ENCODE measurements around the gene UGDH. TPM values are rescaled to one million over a fixed set of nuclear protein-coding genes. Genes with fewer than 3 reads are reported as not detected.

UGDH gene
- total and polyA plus RNA-seq, 9 of the 15 experiments (the other 6 are each of a cell fraction or from before 2014, with no cell fraction given): 5.5 to 21.7 (median 16.2) TPM

DNA sequence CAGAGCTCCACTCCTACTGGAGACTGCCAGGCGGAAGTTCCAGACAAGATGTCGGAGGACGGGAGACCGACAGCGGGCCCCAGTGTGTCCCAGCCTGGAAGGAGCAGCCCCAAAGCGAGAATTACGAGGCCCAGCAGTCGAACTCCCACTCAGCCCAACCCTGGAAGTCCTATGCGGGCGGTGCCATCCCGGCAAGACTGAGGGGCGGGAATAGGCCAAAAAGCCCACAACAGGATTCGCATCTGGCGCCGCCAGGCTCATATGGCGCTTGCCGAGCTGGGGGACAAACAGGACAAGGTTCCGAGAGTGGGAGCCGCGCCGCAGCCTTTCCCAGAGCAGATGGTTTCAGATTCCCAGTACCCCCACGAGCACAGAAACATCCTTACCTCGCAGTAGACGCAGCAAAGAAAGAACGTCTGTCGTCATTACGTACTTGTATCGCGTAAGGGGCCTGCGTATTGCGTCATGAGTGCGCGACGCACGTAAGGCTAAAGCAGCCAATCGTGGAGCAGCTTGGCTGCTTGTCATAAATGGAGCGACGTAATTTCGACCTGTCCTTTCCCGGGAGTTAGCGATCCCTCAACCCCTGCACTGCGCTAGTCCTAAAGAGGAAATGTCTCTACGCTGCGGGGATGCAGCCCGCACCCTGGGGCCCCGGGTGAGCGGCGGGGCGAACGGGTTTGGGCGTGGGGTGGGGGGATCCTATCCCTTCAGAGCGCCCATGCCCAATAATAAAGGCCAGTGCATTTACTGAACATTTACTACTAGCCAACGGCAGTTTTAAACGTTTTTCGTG is 68.5 kb downstream of the UGDH start, which contains the start of the genes LIAS and RPL9 (continued):
- TF ChIP-seq CHD4 (IDR thresholded peaks at IDR 0.05; ENCODE audit: insufficient read depth, insufficient replicate concordance, low read depth, low read length, poor library complexity, severe bottlenecking): no peak
- TF ChIP-seq MBD2 (IDR thresholded peaks at IDR 0.05; ENCODE audit: borderline replicate concordance, low read depth): peak; percentile 95
- TF ChIP-seq TRIM24 (IDR thresholded peaks at IDR 0.05): peak in 1 of 2 experiments; percentile 49; a peak in 2 of 4 replicates
- TF ChIP-seq ZC3H11A (IDR thresholded peaks at IDR 0.05; ENCODE audit: low read depth, low read length): no peak
- TF ChIP-seq TEAD1 (CRISPR knock-in tag; IDR thresholded peaks at IDR 0.05): no peak; a peak in 2 of 4 replicates
- TF ChIP-seq ATF6 (CRISPR knock-in tag; IDR thresholded peaks at IDR 0.05): no peak; the same call in 1 of the 2 replicates
- no peak for TF ChIP-seq HNRNPH1 (optimal IDR thresholded peaks at IDR 0.05; ENCODE audit: low read depth, low read length)
- TF ChIP-seq ZNF764 (CRISPR knock-in tag; IDR thresholded peaks at IDR 0.05; ENCODE audit: low read depth): no peak
- peak in 1 of 2 experiments; percentile 8 for TF ChIP-seq AFF1 (IDR thresholded peaks at IDR 0.05; ENCODE audit: low read depth in 1 of 2, partially characterized antibody in 2 of 2)
- no peak for TF ChIP-seq RBM17 (IDR thresholded peaks at IDR 0.05; ENCODE audit: borderline replicate concordance, low read depth, low read length)
- peak; percentile 53 to 87 (median 67) for TF ChIP-seq YY1 (IDR thresholded peaks at IDR 0.05; ENCODE audit: borderline replicate concordance in 1 of 3, control insufficient read depth in 1 of 3, extremely low read depth in 1 of 3, insufficient read depth in 3 of 3, insufficient read length in 1 of 3, insufficient replicate concordance in 2 of 3, low read depth in 1 of 3, low read length in 2 of 3)
- no peak for TF ChIP-seq PYGO2 (tag; IDR thresholded peaks at IDR 0.05)
- TF ChIP-seq GTF2E2 (tag; IDR thresholded peaks at IDR 0.05): peak; percentile 96
- TF ChIP-seq, protein P1, sequence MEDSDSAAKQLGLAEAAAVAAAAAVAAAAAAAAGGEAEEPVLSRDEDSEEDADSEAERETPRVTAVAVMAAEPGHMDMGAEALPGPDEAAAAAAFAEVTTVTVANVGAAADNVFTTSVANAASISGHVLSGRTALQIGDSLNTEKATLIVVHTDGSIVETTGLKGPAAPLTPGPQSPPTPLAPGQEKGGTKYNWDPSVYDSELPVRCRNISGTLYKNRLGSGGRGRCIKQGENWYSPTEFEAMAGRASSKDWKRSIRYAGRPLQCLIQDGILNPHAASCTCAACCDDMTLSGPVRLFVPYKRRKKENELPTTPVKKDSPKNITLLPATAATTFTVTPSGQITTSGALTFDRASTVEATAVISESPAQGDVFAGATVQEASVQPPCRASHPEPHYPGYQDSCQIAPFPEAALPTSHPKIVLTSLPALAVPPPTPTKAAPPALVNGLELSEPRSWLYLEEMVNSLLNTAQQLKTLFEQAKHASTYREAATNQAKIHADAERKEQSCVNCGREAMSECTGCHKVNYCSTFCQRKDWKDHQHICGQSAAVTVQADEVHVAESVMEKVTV (CRISPR knock-in tag; IDR thresholded peaks at IDR 0.05): no peak
- TF ChIP-seq BRCA1 (IDR thresholded peaks at IDR 0.05): no peak
- TF ChIP-seq BRCA1 (CRISPR knock-in tag; IDR thresholded peaks at IDR 0.05): no peak
